GM19324 (cell line): ENCODE measurements around the gene OXGR1.
"Not testable (repeated sequence)": the region's sequence is repeated elsewhere in the genome, so short reads cannot be mapped to it uniquely, and the experiment has no call there.

ENCODE experiments used
- ATAC-seq: cut with Tn5 transposase; IDR thresholded peaks from one replicate; pipeline ENCODE4 v1.9.1; 2021; ENCODE audit warnings: mild to moderate bottlenecking, moderate library complexity; ENCODE audit not compliant: unreplicated experiment, low FRiP score

Gene OXGR1

DNA sequence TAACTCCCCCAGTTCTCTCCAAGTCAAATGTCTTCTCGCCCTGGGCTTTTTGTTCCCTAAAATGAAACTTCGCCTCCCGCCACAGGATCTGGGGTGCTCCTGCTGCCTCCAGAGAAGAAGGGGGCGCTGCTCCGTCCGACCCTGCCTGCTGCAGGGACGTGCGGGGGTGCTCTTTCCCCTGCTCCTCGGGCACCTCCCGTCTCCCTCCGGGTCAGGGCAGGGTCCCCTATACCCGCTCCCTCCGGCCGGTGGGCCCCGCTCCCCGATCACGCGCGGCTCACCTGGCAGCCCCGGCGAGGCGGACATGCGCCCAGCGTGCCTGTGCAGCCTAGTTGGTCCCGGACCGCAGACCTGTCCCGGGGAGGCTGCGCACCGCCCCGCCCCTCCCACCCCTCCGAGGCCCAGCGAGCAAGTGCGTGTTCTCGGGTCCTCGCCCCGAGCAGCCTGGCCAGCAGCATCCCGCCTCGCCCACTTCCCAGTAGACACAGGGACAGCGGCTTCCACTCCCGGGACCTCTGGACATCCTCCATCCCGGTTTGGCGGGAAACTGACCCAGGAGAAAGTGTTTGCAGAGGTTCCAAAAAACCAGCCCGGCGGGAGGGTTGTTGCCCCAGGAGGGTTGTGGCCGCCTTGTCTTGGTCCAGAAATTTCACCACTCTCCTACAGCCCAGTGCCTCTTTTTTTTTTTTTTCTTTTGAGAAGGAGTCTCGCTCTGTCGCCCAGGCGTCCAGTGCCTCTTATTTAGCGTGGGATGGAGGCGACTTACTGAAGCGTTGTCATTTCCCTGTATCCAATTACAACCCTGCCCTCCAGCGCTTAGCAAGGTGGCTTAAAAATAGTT, at the start of gene OXGR1:
TSS of gene OXGR1 (minus strand) at position 460 of the 841 bp plus-strand sequence. CDS start 6,717 bp downstream, outside the sequence.
- no peak for ATAC-seq

DNA sequence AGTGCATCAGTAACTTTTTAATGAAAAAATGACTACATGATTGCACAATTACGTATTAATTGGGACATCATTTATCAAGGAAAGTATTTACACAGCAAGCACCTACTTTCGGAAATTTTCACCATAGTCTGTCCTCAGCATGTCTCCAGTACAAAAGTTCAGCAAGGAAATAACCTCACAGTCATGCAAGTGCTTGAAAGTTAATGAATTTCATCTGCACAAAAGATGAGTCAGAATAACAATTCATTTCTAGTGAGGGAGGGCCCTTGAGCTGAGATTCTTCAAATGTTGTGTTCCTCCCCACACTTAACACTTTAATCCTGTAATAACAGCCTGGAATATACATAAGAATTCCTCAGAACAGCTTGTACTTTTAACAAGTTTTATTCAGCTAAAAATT, 49.0 kb upstream of the OXGR1 start:
- no peak for ATAC-seq

DNA sequence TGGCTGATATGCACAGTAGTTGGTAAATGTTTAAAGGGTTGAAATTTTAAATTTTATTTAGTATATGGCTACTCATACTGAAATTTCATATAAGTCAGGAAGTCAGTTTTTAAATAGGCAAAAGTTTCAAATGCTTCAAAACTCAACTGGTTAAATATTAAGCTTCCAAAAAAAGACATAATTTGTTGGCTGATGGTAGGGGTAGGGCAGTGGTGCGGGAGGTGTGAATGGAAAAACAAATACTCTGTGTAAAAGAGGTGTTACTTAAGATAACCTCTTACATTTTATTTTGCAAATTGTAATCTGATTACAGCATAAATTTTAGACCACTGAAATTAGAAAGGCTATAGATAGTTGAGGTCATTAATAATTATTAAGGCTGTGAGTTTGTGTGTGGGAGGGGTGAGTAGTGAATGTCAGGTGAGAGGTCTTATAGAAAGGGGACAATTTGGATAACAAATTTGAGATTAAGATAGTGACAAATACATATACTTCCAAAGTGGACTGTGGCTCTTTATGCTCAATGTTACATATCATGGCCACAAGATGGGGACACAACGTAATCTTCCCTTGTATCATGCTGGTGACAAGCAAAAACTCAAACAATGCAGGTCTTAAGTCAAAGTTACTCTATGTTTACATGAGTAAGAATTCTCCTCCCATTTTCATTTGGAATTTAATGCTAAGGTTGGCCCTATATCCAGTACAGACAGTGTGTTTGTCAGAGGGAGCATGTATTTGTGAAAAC, 36.6 kb upstream of the OXGR1 start:
- no peak for ATAC-seq

DNA sequence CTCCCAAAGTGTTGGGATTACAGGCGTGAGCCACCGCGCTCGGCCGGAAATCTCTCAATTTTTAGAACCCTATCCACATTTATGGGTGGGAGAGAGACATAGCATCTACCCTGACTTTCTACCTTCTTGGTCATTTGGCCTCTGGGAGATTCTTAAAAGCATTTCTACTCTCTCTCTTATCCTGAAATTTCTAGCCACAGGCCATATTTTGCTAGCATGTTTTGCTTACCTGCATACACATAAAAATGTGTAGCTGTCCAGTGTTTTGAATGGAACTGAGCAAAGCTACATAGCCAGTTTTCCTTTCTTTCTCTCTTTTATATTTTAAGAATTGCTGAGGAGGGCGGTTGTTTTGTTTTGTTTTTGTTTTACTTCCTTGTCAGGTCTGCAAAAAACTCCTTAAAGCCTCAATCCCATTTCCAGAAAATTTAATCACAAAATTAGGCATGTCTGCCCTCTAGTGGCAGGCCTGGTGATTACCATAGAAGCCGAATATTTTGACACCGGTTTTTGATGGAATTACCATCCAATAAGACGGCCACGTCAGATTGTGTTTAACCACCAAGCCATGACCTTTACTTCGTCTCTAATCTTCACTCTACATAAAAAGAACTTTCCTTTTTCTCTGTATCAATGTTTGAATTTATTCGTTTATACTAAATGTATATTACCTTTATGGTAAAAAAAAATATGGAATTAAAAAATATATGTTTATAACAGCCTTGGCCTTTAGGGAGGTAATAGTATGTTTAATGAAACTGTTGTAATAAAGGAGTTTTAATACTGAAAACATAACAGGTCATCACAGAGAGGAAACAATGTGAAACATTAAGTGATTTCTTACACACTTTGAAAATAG, 34.4 kb upstream of the OXGR1 start:
- no peak for ATAC-seq

DNA sequence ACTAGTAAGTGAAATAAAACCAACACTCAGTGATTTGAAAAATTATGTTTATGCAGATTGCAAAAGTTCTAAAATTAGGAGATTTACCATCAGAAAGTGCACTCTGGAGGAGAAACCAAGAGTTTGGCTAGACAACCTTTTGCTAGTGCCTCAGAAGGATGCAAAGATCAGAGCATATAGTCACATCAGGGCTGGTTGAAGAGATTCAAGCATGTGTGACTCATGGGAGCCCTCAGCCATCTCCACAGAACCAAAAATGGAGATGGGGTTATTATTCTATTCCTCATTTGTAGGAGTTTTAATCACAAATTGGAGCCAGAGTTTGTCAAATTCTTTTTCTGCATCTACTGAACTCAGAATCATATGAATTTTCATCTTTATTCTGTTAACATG, 32.9 kb upstream of the OXGR1 start:
- ATAC-seq: no peak

DNA sequence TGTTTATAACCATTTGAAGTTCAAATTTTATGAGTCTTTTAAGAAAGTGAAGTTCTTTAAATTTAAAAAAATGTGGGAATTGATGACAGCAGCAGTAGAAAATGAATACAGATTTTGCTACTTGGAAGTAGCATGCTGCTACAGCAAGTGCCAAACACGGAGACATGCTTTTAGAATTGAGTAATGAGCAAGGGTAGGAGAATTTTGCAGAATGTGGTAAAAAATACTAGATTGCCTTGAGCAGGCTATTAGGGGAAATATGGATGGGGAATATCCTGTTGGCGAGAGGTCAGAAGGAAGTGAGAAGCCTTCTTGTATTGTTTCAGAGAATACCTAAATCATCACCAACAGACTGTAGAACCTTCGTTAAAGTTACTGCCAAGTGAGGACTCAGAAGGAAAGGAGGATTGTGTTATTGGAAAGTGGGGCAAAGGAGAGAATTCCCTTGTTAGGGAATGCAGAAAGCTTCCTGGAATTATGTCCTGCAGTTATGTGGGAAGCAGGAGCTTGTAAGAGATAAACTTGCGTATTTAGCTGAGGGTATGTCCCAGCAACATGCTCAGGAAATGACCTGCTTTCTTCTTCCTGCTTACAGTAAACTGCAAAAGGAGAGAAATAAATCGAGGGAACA, 32.4 kb upstream of the OXGR1 start:
- no peak for ATAC-seq

DNA sequence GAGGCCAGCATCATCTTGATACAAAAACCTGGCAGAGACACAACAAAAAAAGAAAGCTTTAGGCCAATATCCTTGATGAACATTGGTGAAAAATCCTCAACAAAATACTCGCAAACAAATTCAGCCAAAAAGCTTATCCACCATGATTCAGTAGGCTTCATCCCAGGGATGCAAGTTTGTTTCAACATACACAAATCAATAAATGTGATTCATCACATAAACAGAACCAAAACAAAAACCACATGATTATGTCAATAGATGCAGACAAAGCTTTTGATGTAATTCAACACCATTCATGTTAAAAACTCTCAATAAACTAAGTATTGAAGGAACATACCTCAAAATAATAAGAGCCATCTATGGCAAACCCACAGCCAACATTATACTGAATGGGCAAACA, 29.5 kb upstream of the OXGR1 start:
- ATAC-seq: not testable (repeated sequence)

DNA sequence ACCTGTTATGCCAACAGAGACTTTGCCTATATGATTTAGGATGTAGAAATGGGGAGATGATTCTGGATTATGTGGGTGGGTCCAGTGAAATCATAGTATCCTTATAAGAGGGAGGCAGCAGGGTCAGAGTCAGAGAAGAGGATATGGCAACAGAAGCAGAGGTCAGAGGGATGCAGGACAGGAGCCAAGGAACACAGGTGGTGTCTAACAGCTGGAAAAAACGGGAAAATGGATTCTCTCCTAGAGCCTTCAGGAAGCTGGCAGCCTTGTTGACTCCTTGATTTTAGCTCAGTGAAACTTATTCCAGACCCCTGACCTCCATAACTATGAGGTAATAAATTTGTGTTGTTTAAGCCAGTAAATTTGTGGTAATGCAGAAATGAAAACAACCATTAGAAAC, 28.8 kb upstream of the OXGR1 start:
- no peak for ATAC-seq

DNA sequence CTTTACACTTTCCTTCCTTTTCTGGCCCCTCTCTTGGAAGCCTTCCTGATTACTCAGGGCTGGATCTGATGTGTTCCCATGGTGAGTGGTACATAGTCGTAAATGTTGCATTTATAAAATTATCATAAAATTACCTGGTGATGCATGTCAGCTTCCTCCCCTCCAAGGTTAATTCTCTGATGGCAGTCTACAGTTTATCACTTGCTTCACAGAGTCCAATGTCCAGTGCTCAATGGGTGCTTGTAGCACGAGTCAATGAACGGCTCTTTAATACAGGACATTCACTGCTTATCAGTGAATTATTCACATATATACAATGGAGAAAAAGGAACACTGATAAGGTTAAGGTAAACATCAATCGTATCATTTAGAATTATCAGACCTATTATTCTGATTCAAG, 27.0 kb upstream of the OXGR1 start:
- no peak for ATAC-seq

DNA sequence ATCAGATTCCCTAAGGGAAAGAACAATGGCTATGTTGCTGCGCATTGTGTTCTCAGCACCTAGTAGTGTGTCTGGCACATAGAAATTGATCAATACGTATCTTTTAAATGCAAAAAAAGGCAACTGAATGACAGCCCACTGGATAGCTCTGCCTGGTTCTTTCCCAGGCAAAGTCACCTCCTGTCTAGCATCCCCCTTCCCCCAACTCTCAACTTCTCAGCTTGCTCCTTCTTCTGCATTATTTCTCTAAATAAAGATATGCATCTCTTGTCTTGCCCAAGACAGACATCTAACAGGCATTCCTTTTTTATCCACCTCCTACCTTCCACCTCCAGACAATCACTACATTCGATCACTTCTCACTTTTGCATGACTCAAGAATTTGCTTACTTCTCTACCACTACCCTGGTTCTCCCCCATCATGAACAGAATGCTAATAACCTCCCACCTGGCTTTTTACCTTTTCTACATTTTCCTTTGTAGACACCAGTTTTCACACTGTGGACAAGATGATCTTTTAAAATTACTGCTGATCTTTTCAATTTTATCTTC, 26.5 kb upstream of the OXGR1 start:
- no peak for ATAC-seq

DNA sequence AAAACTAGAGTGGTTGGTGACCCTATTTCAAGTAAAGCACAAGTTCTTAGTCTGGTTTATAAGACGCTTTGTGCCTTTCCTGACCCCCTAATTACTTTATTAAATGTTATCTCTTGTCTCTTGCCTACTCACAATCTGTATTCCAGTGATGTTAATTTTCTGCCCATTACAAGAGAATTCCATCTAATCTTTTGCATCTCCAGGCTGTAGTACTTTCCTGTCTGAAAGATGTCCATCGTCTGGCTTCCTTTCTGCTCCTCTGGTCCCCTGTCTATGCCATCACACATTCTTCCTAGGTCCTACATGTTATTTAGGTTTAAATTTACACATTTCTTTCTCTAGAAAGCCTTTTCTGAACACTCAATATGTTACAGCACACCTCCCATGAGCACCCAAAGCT, 25.9 kb upstream of the OXGR1 start:
- ATAC-seq: no peak

DNA sequence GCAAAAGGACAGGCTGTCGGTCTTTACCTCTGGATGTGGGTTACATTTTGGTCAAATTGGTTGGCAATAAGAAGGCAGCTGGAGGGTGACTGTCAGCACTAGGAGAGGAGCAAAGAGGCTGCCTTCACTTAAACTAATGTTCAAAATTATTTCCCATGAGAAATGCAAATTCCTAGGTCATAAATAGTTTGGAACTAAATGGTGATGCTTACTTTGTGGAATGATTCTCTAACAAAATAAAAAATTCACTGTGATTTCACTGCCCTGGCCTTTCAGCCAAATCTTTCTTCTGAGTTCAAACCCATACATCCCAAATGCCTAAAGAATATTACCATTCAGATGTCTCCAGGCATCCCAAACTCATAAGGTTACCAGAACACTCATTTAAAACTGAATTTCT, 25.0 kb upstream of the OXGR1 start:
- ATAC-seq: no peak

DNA sequence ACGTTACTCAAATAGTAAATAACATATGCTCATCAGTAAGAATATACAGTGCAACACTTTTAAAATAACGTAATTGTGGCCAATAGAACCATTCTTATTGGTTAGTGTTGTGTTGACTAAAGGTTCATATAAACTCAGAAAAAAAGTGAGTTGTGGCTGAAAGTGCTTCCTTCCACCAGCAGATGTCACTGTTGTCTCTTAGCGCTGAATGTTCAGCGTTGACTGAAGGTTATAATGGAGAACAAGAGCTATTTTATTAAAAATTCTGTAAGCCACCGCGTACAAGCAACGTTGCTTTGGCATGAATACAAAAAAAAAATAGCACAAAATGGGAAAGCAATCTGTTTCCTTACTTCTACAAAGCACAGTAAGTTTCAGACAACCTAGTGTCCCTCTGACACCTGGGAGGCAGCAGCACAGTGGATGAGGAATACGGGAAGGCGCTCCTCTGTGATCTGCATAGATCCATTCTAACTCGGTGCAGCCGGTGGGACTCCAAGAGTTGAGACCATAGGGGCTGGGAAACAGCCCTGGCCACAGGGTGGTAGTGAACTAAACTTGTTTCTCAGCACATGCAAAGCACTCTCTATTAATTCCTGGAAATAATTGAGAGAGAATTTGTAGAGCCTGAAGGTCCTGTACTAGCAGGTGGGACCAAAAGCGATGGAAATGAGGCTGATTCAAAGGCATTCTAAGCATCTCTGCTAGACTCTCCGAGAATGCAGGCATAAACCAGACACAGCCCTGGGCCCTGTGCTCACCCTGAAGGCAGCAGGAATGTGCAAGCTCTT, 23.9 kb upstream of the OXGR1 start:
- ATAC-seq: peak; percentile 75

DNA sequence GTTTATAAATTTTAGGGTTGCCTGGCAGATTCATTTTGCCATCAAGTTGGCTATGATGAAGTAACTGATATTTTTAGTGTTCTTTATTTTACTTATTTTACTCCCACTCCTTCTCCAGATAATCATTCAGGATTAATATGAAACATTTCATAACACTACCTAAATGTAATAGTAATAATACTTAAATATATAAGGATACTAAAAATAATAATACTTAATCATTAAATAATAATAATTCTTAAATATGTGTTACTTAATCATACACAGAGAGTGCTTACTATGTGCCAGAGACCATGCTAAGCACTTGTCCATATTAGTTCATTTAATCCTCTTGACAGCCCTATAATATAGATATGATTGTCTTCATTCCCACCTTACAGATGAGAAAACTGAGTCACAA, 23.0 kb upstream of the OXGR1 start:
- ATAC-seq: no peak

DNA sequence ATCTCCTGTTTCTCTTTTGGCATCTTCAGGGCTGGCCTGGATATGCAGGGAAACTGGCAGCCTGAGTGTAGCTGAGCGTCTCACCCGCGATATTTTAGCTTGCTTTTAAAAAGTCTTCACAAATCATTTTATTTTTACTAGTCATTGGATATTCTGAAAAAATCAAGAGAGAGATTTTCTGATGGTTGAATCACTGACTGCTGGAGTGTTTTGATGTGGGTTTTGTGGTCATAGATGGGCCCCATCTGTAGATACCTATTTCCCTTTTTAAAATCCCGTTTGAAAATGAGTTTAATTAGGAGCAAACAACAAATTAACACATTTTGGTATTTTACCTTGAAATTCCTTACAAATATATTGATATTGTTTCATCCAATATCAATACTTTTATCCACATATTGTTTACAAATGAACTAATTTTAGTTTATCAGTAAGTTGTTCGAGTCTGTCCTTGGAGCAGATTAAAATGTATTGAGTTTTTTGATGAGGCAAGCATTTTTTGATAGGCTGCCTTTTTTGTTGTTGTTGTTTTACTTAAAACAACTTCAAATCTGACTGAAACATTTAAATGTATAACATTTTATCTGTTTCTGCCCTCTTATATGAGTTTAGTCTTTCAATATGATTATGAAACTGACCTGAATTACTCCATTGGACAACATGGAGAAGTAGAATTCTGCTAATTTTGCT, 21.5 kb upstream of the OXGR1 start:
- no peak for ATAC-seq

DNA sequence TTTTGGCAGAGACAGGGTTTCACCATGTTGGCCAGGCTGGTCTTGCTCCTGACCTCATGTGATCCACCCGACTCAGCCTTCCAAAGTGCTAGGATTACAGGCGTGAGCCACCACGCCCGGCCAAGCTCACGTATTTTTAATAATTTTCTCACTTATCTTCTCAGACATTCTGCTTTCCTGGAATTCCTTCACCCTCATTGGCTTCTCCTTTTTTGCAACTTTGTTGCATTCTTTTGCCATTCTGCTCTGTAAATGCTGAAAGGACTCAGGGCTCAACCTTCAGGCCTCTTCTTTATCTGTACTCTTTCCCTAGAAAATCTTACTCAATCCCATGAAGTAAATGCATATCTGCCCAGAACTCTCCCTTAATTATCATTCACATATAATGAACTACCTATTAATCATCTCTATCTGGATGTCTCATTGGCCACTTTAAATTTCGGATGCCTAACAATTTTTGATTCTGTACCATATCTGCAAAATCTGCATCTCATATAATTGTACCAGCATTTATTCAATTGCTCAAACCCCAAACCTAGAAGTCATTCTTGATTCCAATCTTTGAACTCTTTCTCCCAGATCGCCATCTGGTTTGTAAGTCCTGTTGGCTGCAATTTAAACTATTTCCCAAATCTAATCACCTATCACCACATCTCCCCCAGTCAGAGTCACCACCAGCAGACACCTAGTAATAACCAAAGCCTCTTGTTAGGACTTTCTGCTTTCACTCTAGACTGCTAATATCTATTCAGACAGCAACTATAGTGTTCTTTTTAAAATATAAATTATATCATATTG, 18.2 kb upstream of the OXGR1 start:
- no peak for ATAC-seq

DNA sequence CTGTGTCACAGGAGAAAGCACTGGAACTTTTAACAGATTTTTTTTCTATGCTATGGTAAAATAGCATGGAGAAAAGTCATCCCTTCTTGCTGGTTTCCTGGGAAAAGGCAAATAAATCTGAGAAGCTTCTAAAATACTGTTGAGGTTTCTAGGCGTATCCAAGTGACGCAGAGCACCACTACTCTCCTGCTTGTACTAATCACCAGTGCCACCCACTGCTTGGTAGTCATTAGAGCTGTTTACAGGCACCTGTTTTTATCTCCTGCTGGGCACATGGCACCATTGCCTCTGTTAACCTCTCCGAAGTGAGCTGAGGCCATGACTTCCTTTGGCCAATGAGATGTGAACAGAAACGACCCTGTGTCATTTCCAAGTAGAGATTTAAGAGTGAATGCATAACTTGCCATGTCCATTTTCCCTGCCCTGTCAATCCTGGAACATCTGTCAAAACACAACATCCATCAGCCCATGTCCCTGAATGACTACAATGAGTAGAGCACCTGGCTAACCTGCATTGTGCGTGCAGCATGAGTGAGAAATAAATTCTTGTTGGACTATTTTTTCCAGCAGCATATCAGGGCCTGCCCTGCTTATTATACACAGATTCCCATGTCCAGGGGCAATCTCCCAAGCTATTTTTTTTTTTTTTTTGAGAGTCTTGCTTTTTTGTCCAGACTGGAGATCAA, 17.3 kb upstream of the OXGR1 start:
- no peak for ATAC-seq

DNA sequence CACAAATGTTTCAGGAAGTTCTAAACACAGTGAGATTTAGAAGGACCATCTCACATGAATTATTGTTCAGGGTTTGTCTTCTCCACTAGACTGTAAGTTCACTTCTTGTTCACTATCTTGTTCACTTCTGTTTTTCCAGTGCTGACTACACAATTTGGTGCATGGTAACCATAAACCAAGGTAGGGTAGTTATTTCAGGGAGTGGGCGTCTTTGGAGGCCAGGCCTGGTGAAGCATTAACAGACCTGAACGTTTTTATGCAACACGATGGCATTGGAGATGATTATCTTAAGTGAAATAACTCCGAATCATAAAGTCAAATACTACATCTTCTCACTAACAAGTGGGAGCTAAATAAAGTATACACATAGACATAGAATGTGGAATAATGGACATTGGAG, 14.4 kb upstream of the OXGR1 start:
- ATAC-seq: no peak
